Progenitor cell of endocrine pancreas (in vitro differentiated cells): ENCODE data around the gene DYNC1H1. TPM values are rescaled to one million over a fixed set of nuclear protein-coding genes. Genes with fewer than 3 reads are reported as not detected.

Experiments used
- DNase-seq: peaks from one replicate; pipeline ENCODE4 v3.0.0; 2021; ENCODE audit warnings: low spot score; ENCODE audit not compliant: unreplicated experiment
- H3K27ac Mint-ChIP-seq: 2 replicates; pipeline ENCODE4 v1.8.0; 2021; ENCODE audit warnings: mild to moderate bottlenecking, moderate library complexity, mixed read lengths
- H3K27me3 Mint-ChIP-seq: 2 replicates; pipeline ENCODE4 v1.8.0; 2021; ENCODE audit warnings: mixed read lengths
- H3K36me3 Mint-ChIP-seq: 2 replicates; pipeline ENCODE4 v1.8.0; 2022; ENCODE audit warnings: mixed read lengths; ENCODE audit not compliant: insufficient read depth
- H3K4me1 Mint-ChIP-seq: 2 replicates; pipeline ENCODE4 v1.8.0; 2021; ENCODE audit warnings: low read depth, mixed read lengths
- H3K4me3 Mint-ChIP-seq: 2 replicates; pipeline ENCODE4 v1.8.0; 2021; ENCODE audit warnings: low read depth, mild to moderate bottlenecking, moderate library complexity, mixed read lengths
- H3K9me3 Mint-ChIP-seq: 2 replicates; pipeline ENCODE4 v1.8.0; 2021; ENCODE audit warnings: low read depth, mixed read lengths
- total RNA-seq: library from RNA; stranded (reverse); gene quantifications from 2 replicates; pipeline ENCODE4 v1.2.1, GENCODE V29; 2021
- TF ChIP-seq, protein P1 (sequence below): fragments of 200-600 bp; sonication (generic); IDR thresholded peaks from one replicate; pipeline ENCODE4 v1.5.0; 2021; ENCODE audit warnings: antibody characterized with exemption, mild to moderate bottlenecking; ENCODE audit not compliant: unreplicated experiment

The DYNC1H1 gene
- total RNA-seq, 1 donor from 2014 or later: 501 TPM

GRCh38 chr14:102090713-102091112 is 126.3 kb downstream of the DYNC1H1 start:
- H3K4me1 Mint-ChIP-seq: peaks cover 12% of the 10 kb centered on the region
- DNase-seq: no peak
- H3K9me3 Mint-ChIP-seq: no peaks in the 10 kb centered on the region
- TF ChIP-seq, protein P1, sequence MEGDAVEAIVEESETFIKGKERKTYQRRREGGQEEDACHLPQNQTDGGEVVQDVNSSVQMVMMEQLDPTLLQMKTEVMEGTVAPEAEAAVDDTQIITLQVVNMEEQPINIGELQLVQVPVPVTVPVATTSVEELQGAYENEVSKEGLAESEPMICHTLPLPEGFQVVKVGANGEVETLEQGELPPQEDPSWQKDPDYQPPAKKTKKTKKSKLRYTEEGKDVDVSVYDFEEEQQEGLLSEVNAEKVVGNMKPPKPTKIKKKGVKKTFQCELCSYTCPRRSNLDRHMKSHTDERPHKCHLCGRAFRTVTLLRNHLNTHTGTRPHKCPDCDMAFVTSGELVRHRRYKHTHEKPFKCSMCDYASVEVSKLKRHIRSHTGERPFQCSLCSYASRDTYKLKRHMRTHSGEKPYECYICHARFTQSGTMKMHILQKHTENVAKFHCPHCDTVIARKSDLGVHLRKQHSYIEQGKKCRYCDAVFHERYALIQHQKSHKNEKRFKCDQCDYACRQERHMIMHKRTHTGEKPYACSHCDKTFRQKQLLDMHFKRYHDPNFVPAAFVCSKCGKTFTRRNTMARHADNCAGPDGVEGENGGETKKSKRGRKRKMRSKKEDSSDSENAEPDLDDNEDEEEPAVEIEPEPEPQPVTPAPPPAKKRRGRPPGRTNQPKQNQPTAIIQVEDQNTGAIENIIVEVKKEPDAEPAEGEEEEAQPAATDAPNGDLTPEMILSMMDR: no peak
- H3K36me3 Mint-ChIP-seq: peaks cover 6% of the 10 kb centered on the region
- no peak overlapping the region for H3K27ac Mint-ChIP-seq
- no peak overlapping the region for H3K4me3 Mint-ChIP-seq
- H3K27me3 Mint-ChIP-seq: no peaks in the 10 kb centered on the region

- no peak for DNase-seq
- H3K4me3 Mint-ChIP-seq: no peak overlapping the region
- no peak overlapping the region for H3K27ac Mint-ChIP-seq
- H3K9me3 Mint-ChIP-seq: no peaks in the 10 kb centered on the region
- peaks cover 1% of the 10 kb centered on the region for H3K36me3 Mint-ChIP-seq
- no peaks in the 10 kb centered on the region for H3K27me3 Mint-ChIP-seq
- TF ChIP-seq, protein P1: no peak
- H3K4me1 Mint-ChIP-seq: peaks cover 27% of the 10 kb centered on the region
These were observed 128.4 kb downstream of the DYNC1H1 start for GRCh38 chr14:102092806-102093205.

DNA sequence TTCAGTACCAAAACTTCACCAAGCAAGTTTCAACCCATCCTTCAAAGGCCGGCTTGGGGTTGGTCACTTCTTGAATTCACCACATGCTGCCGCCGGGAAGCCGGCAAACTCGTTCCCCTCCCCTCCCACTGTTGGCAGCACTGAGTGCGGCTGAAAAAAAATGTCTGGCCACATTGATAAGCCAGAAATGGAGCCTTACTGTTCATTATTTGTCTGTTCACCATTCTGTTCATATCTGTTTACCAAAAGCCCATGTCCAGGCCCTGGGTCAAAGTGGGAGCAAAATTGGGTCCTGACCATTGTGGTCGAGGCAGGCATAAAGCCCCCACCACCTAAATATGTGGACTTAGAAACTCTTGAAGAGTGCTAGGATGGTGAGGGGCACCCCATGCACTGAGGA is 129.7 kb downstream of the DYNC1H1 start:
- H3K27ac Mint-ChIP-seq: no peak overlapping the region
- TF ChIP-seq, protein P1: no peak

GRCh38 chr14:102095231-102095870 is 131.0 kb downstream of the DYNC1H1 start:
- H3K9me3 Mint-ChIP-seq: no peaks in the 10 kb centered on the region
- H3K27me3 Mint-ChIP-seq: no peaks in the 10 kb centered on the region
- peak overlapping the region; percentile 73 for H3K27ac Mint-ChIP-seq
- no peaks in the 10 kb centered on the region for H3K36me3 Mint-ChIP-seq
- H3K4me3 Mint-ChIP-seq: no peak overlapping the region
- peaks cover 18% of the 10 kb centered on the region for H3K4me1 Mint-ChIP-seq
- TF ChIP-seq, protein P1: no peak
- no peak for DNase-seq

More for the DNA sequence above, 129.7 kb downstream of the DYNC1H1 start:
- DNase-seq: no peak
- no peaks in the 10 kb centered on the region for H3K9me3 Mint-ChIP-seq
- H3K36me3 Mint-ChIP-seq: peaks cover 1% of the 10 kb centered on the region
- no peak overlapping the region for H3K4me3 Mint-ChIP-seq
- H3K27me3 Mint-ChIP-seq: no peaks in the 10 kb centered on the region
- peaks cover 25% of the 10 kb centered on the region for H3K4me1 Mint-ChIP-seq

- H3K4me3 Mint-ChIP-seq: no peak overlapping the region
- peak overlapping the region; percentile 73 for H3K27ac Mint-ChIP-seq
- H3K36me3 Mint-ChIP-seq: no peaks in the 10 kb centered on the region
- no peaks in the 10 kb centered on the region for H3K9me3 Mint-ChIP-seq
- DNase-seq: no peak
- H3K27me3 Mint-ChIP-seq: no peaks in the 10 kb centered on the region
- TF ChIP-seq, protein P1: no peak
- H3K4me1 Mint-ChIP-seq: peaks cover 18% of the 10 kb centered on the region
These were observed 131.6 kb downstream of the DYNC1H1 start for GRCh38 chr14:102095871-102096568.
